Measurements from ENCODE around the gene LIMCH1.

Gene LIMCH1

GRCh38 chr4:41681054-41681453, 143.1 kb downstream of the LIMCH1 start:
- Histone ChIP-seq H3K36me3 (ENCODE audit: insufficient read depth) (no peaks in the 10 kb centered on the region), H3K27me3 (ENCODE audit: insufficient read depth, low read depth) (no peaks in the 10 kb centered on the region), H4K20me1 (ENCODE audit: insufficient read depth) (no peaks in the 10 kb centered on the region), H3K4me3 (IDR thresholded peaks at IDR 0.05; ENCODE audit: insufficient read depth, low read depth, low read length) (no peak overlapping the region), H3K4me1 (ENCODE audit: low read depth, poor library complexity, severe bottlenecking) (no peaks in the 10 kb centered on the region), H2AFZ (ENCODE audit: low read depth) (no peak overlapping the region), H3K9ac (no peak overlapping the region), H3K4me2 (no peak overlapping the region), H3K79me2 (ENCODE audit: insufficient read depth, low read depth) (no peaks in the 10 kb centered on the region), H3K27ac (no peak overlapping the region)
- TF ChIP-seq CTCF (conservative IDR thresholded peaks at IDR 0.05; ENCODE audit: low read depth, low read length) = no peak

GRCh38 chr4:41683326-41683725, 145.4 kb downstream of the LIMCH1 start:
- Histone ChIP-seq H3K27ac (no peak overlapping the region), H4K20me1 (ENCODE audit: insufficient read depth) (no peaks in the 10 kb centered on the region), H3K4me3 (IDR thresholded peaks at IDR 0.05; ENCODE audit: insufficient read depth, low read depth, low read length) (no peak overlapping the region), H3K4me1 (ENCODE audit: low read depth, poor library complexity, severe bottlenecking) (no peaks in the 10 kb centered on the region), H3K9ac (no peak overlapping the region), H2AFZ (ENCODE audit: low read depth) (no peak overlapping the region), H3K4me2 (no peak overlapping the region), H3K27me3 (ENCODE audit: insufficient read depth, low read depth) (no peaks in the 10 kb centered on the region), H3K36me3 (ENCODE audit: insufficient read depth) (no peaks in the 10 kb centered on the region), H3K79me2 (ENCODE audit: insufficient read depth, low read depth) (no peaks in the 10 kb centered on the region)
- TF ChIP-seq CTCF (conservative IDR thresholded peaks at IDR 0.05; ENCODE audit: low read depth, low read length) = no peak

- Histone ChIP-seq H3K4me3 (IDR thresholded peaks at IDR 0.05; ENCODE audit: insufficient read depth, low read depth, low read length) (no peak overlapping the region), H3K27ac (no peak overlapping the region), H3K4me1 (ENCODE audit: low read depth, poor library complexity, severe bottlenecking) (no peaks in the 10 kb centered on the region), H2AFZ (ENCODE audit: low read depth) (no peak overlapping the region), H3K9ac (no peak overlapping the region), H3K79me2 (ENCODE audit: insufficient read depth, low read depth) (no peaks in the 10 kb centered on the region), H4K20me1 (ENCODE audit: insufficient read depth) (no peaks in the 10 kb centered on the region), H3K36me3 (ENCODE audit: insufficient read depth) (no peaks in the 10 kb centered on the region), H3K4me2 (no peak overlapping the region), H3K27me3 (ENCODE audit: insufficient read depth, low read depth) (no peaks in the 10 kb centered on the region)
- TF ChIP-seq CTCF (conservative IDR thresholded peaks at IDR 0.05; ENCODE audit: low read depth, low read length) = no peak
Measured at GRCh38 chr4:41686893-41687292, 148.9 kb downstream of the LIMCH1 start.

- Histone ChIP-seq H3K27ac (no peak overlapping the region), H3K4me2 (no peak overlapping the region), H3K4me1 (ENCODE audit: low read depth, poor library complexity, severe bottlenecking) (peaks cover 3% of the 10 kb centered on the region), H3K36me3 (ENCODE audit: insufficient read depth) (no peaks in the 10 kb centered on the region), H2AFZ (ENCODE audit: low read depth) (no peak overlapping the region), H3K27me3 (ENCODE audit: insufficient read depth, low read depth) (no peaks in the 10 kb centered on the region), H3K9ac (no peak overlapping the region), H3K4me3 (IDR thresholded peaks at IDR 0.05; ENCODE audit: insufficient read depth, low read depth, low read length) (no peak overlapping the region), H3K79me2 (ENCODE audit: insufficient read depth, low read depth) (no peaks in the 10 kb centered on the region), H4K20me1 (ENCODE audit: insufficient read depth) (no peaks in the 10 kb centered on the region)
- no peak for TF ChIP-seq CTCF (conservative IDR thresholded peaks at IDR 0.05; ENCODE audit: low read depth, low read length)
Measured at GRCh38 chr4:41687971-41688370, 150.0 kb downstream of the LIMCH1 start.
